Mesendoderm (in vitro differentiated cells): ENCODE data around the gene GDPD5.
A peak's percentile ranks its signal among the peaks of the same experiment; 100 is the strongest.

Source experiments
- DNase-seq: peaks from one replicate; pipeline ENCODE4 v3.0.0; 2013
- H2AK5ac ChIP-seq: 2 replicates; pipeline ENCODE4 v1.6.1; 2013; ENCODE audit warnings: low read length, inconsistent platforms
- H2BK120ac ChIP-seq: 2 replicates; pipeline ENCODE4 v1.6.1; 2013; ENCODE audit warnings: low read depth, mild to moderate bottlenecking, low read length, moderate library complexity, mixed read lengths
- H2BK15ac ChIP-seq: replicated peaks from 2 replicates; pipeline ENCODE4 v1.6.1; 2013; ENCODE audit warnings: low read depth, mild to moderate bottlenecking, moderate library complexity
- H2BK5ac ChIP-seq: 2 replicates; pipeline ENCODE4 v1.6.1; 2013; ENCODE audit warnings: low read length, inconsistent platforms
- H3K18ac ChIP-seq: 2 replicates; pipeline ENCODE4 v1.6.1; 2013; ENCODE audit warnings: mild to moderate bottlenecking, low read length, mixed read lengths
- H3K23ac ChIP-seq: one replicate; pipeline ENCODE4 v1.6.1; 2013; ENCODE audit warnings: low read length
- H3K27ac ChIP-seq: 2 replicates; pipeline ENCODE4 v1.5.1; 2013; ENCODE audit warnings: low read depth, mild to moderate bottlenecking, inconsistent platforms, low read length, moderate library complexity
- H3K27me3 ChIP-seq: 2 replicates; pipeline ENCODE4 v1.6.1; 2013; ENCODE audit warnings: low read length, control low read depth, mild to moderate bottlenecking, inconsistent platforms; ENCODE audit not compliant: insufficient read depth, poor library complexity
- H3K36me3 ChIP-seq: 2 replicates; pipeline ENCODE4 v1.6.1; 2013; ENCODE audit warnings: low read length, inconsistent platforms; ENCODE audit not compliant: control insufficient read depth, insufficient read depth
- H3K4ac ChIP-seq: one replicate; pipeline ENCODE4 v1.6.1; 2013; ENCODE audit warnings: low read depth, mild to moderate bottlenecking, low read length, moderate library complexity
- H3K4me1 ChIP-seq: 2 replicates; pipeline ENCODE4 v1.6.1; 2013; ENCODE audit warnings: low read depth, low read length, inconsistent platforms; ENCODE audit not compliant: control insufficient read depth
- H3K4me2 ChIP-seq: 2 replicates; pipeline ENCODE4 v1.6.1; 2013; ENCODE audit warnings: low read length
- H3K4me3 ChIP-seq: 2 replicates; pipeline ENCODE4 v1.5.1; 2013; ENCODE audit warnings: mild to moderate bottlenecking, low read length
- H3K56ac ChIP-seq: one replicate; pipeline ENCODE4 v1.6.1; 2013; ENCODE audit warnings: low read length
- H3K79me1 ChIP-seq: 2 replicates; pipeline ENCODE4 v1.6.1; 2013; ENCODE audit warnings: low read length, inconsistent platforms
- H3K79me2 ChIP-seq: 2 replicates; pipeline ENCODE4 v1.6.1; 2013; ENCODE audit warnings: mild to moderate bottlenecking, low read length; ENCODE audit not compliant: control insufficient read depth, insufficient read depth
- H3K9ac ChIP-seq: 2 replicates; pipeline ENCODE4 v1.6.1; 2013; ENCODE audit warnings: low read length, inconsistent platforms
- H4K5ac ChIP-seq: one replicate; pipeline ENCODE4 v1.6.1; 2013; ENCODE audit warnings: low read length
- H4K8ac ChIP-seq: one replicate; pipeline ENCODE4 v1.6.1; 2013; ENCODE audit warnings: low read depth, mild to moderate bottlenecking, control low read depth, low read length, moderate library complexity
- WGBS: extraction: QIAGEN DNeasy Blood & Tissue Kit; methylation state at CpG from one replicate; pipeline ENCODE4 v1.1.7; 2013; ENCODE audit warnings: low lambda C conversion rate, missing lambda C conversion rate; ENCODE audit not compliant: insufficient coverage; ENCODE audit errors: extremely low coverage; 5-methylcytosine and 5-hydroxymethylcytosine counted together

The GDPD5 gene

GRCh38 chr11:75402002-75402773 lies 123.6 kb downstream of the GDPD5 start:
- Histone ChIP-seq H3K27me3 (no peaks in the 10 kb centered on the region), H3K4me3 (peak overlapping the region; percentile 9), H3K18ac (no peak overlapping the region), H4K5ac (no peak overlapping the region), H3K9ac (peak overlapping the region; percentile 90), H3K56ac (peak overlapping the region; percentile 77), H3K36me3 (peaks cover 36% of the 10 kb centered on the region), H3K27ac (no peak overlapping the region), H2BK120ac (no peak overlapping the region), H3K79me2 (peaks cover 63% of the 10 kb centered on the region), H3K4me2 (peak overlapping the region; percentile 52), H3K4me1 (peaks cover 9% of the 10 kb centered on the region), H3K79me1 (peaks cover 24% of the 10 kb centered on the region), H2BK15ac (no peak overlapping the region), H3K23ac (no peak overlapping the region), H2AK5ac (no peak overlapping the region), H4K8ac (no peak overlapping the region), H3K4ac (no peak overlapping the region), H2BK5ac (no peak overlapping the region)
- no peak for DNase-seq
- WGBS, result no CpG with 5 or more reads among the region's 10 CpGs

- H3K4ac ChIP-seq, result no peak overlapping the region
- H3K27ac ChIP-seq, result peak overlapping the region; percentile 55
- peaks cover 24% of the 10 kb centered on the region for H3K36me3 ChIP-seq
- H3K23ac ChIP-seq, result peak overlapping the region; percentile 38
- peak overlapping the region; percentile 96 for H3K4me3 ChIP-seq
- H4K8ac ChIP-seq, result no peak overlapping the region
- no CpG with 5 or more reads among the region's 11 CpGs for WGBS
- no peak for DNase-seq
- no peak overlapping the region for H4K5ac ChIP-seq
- peak overlapping the region; percentile 18 for H2BK5ac ChIP-seq
- H3K4me2 ChIP-seq, result peak overlapping the region; percentile 83
- no peak overlapping the region for H2BK15ac ChIP-seq
- peaks cover 54% of the 10 kb centered on the region for H3K79me2 ChIP-seq
- H3K27me3 ChIP-seq, result no peaks in the 10 kb centered on the region
- H3K79me1 ChIP-seq, result peaks cover 15% of the 10 kb centered on the region
- no peak overlapping the region for H2BK120ac ChIP-seq
- H2AK5ac ChIP-seq, result no peak overlapping the region
- peaks cover 11% of the 10 kb centered on the region for H3K4me1 ChIP-seq
- H3K9ac ChIP-seq, result peak overlapping the region; percentile 100
- peak overlapping the region; percentile 97 for H3K18ac ChIP-seq
- H3K56ac ChIP-seq, result peak overlapping the region; percentile 99
Measured at GRCh38 chr11:75400146-75400865, 125.4 kb downstream of the GDPD5 start.

- no CpG with 5 or more reads among the region's 55 CpGs for WGBS
- H2BK5ac ChIP-seq, result peak within 1 kb of the TSS; percentile 90
- peaks cover 52% of the 10 kb centered on the region for H3K79me2 ChIP-seq
- H2BK120ac ChIP-seq, result no peak within 1 kb of the TSS
- H3K18ac ChIP-seq, result peak within 1 kb of the TSS; percentile 97
- peak within 1 kb of the TSS; percentile 83 for H3K4me2 ChIP-seq
- H4K5ac ChIP-seq, result no peak within 1 kb of the TSS
- peak within 1 kb of the TSS; percentile 89 for H3K27ac ChIP-seq
- H3K4me3 ChIP-seq, result peak within 1 kb of the TSS; percentile 96
- H2BK15ac ChIP-seq, result no peak within 1 kb of the TSS
- peak within 1 kb of the TSS; percentile 98 for H2AK5ac ChIP-seq
- H3K56ac ChIP-seq, result peak within 1 kb of the TSS; percentile 99
- peak within 1 kb of the TSS; percentile 20 for H3K4ac ChIP-seq
- DNase-seq, result peak; percentile 96
- H3K23ac ChIP-seq, result peak within 1 kb of the TSS; percentile 82
- peaks cover 15% of the 10 kb centered on the region for H3K79me1 ChIP-seq
- no peak within 1 kb of the TSS for H4K8ac ChIP-seq
- H3K4me1 ChIP-seq, result peaks cover 13% of the 10 kb centered on the region
- H3K9ac ChIP-seq, result peak within 1 kb of the TSS; percentile 100
- H3K36me3 ChIP-seq, result peaks cover 24% of the 10 kb centered on the region
- no peaks in the 10 kb centered on the region for H3K27me3 ChIP-seq
Measured at GRCh38 chr11:75399344-75400145, 126.2 kb downstream of the GDPD5 start, which contains the start of gene RPS3. RPS3 (plus strand) TSS chr11:75399518; CDS start chr11:75399548, 30 bp downstream.

- Histone ChIP-seq H3K79me1 (peaks cover 11% of the 10 kb centered on the region), H3K4me1 (peaks cover 16% of the 10 kb centered on the region), H3K18ac (no peak overlapping the region), H3K4ac (no peak overlapping the region), H3K56ac (peak overlapping the region; percentile 22), H2BK5ac (no peak overlapping the region), H3K9ac (no peak overlapping the region), H3K27me3 (no peaks in the 10 kb centered on the region), H2BK120ac (no peak overlapping the region), H3K4me2 (no peak overlapping the region), H3K4me3 (no peak overlapping the region), H3K27ac (no peak overlapping the region), H2AK5ac (no peak overlapping the region), H3K79me2 (peaks cover 46% of the 10 kb centered on the region), H3K23ac (no peak overlapping the region), H3K36me3 (peaks cover 18% of the 10 kb centered on the region), H4K8ac (no peak overlapping the region), H2BK15ac (no peak overlapping the region), H4K5ac (no peak overlapping the region)
- WGBS, result no CpG with 5 or more reads among the region's 8 CpGs
- no peak for DNase-seq
Measured at GRCh38 chr11:75398906-75399305, 126.8 kb downstream of the GDPD5 start.

- no peak overlapping the region for H3K4me2 ChIP-seq
- no peaks in the 10 kb centered on the region for H3K27me3 ChIP-seq
- H3K36me3 ChIP-seq, result no peaks in the 10 kb centered on the region
- H4K8ac ChIP-seq, result no peak overlapping the region
- H4K5ac ChIP-seq, result no peak overlapping the region
- no peak overlapping the region for H3K9ac ChIP-seq
- no peak overlapping the region for H3K4ac ChIP-seq
- H3K79me1 ChIP-seq, result no peaks in the 10 kb centered on the region
- peaks cover 7% of the 10 kb centered on the region for H3K4me1 ChIP-seq
- H3K27ac ChIP-seq, result no peak overlapping the region
- no peak overlapping the region for H3K4me3 ChIP-seq
- H2BK15ac ChIP-seq, result no peak overlapping the region
- peak overlapping the region; percentile 23 for H3K18ac ChIP-seq
- H2BK5ac ChIP-seq, result no peak overlapping the region
- H3K23ac ChIP-seq, result no peak overlapping the region
- no peak for DNase-seq
- H3K56ac ChIP-seq, result peak overlapping the region; percentile 56
- no CpG with 5 or more reads among the region's 8 CpGs for WGBS
- no peak overlapping the region for H2AK5ac ChIP-seq
- no peaks in the 10 kb centered on the region for H3K79me2 ChIP-seq
- H2BK120ac ChIP-seq, result no peak overlapping the region
Measured at GRCh38 chr11:75394085-75394840, 131.5 kb downstream of the GDPD5 start.
